IgD-negative memory B cell (primary cell): ENCODE data around the gene HHAT. TPM values are rescaled to one million over a fixed set of nuclear protein-coding genes. Genes with fewer than 3 reads are reported as not detected.

ENCODE experiments used
- H3K27ac Mint-ChIP-seq, 3 donors: one replicate each; pipeline ENCODE4 v1.8.0; 2020 to 2022; ENCODE audit warnings: mild to moderate bottlenecking in 3 of 3, mixed read lengths in 3 of 3, moderate library complexity in 1 of 3
- H3K27me3 Mint-ChIP-seq: one replicate; pipeline ENCODE4 v1.8.0; 2021; ENCODE audit warnings: mixed read lengths
- H3K36me3 Mint-ChIP-seq: one replicate; pipeline ENCODE4 v1.8.0; 2020; ENCODE audit warnings: mild to moderate bottlenecking, mixed read lengths
- H3K4me1 Mint-ChIP-seq, 3 donors: one replicate each; pipeline ENCODE4 v1.8.0; 2020 to 2022; ENCODE audit warnings: mixed read lengths in 3 of 3, mild to moderate bottlenecking in 1 of 3
- H3K4me3 Mint-ChIP-seq, 4 donors: one replicate each; pipeline ENCODE4 v1.8.0; 2020 to 2022; ENCODE audit warnings: mild to moderate bottlenecking in 4 of 4, mixed read lengths in 4 of 4, moderate library complexity in 3 of 4
- H3K9me3 Mint-ChIP-seq, 3 donors: one replicate each; pipeline ENCODE4 v1.8.0; 2020 to 2021; ENCODE audit warnings: mixed read lengths in 3 of 3, mild to moderate bottlenecking in 1 of 3
- polyA plus RNA-seq: library from polyadenylated mRNA; unstranded; fragments of 300-500 nt; fragmentation: Illumina TruSeq; gene quantifications from one replicate; pipeline ENCODE4 v1.2.3, GENCODE V29; 2021

The HHAT gene
- polyA plus RNA-seq, 1 donor from 2014 or later = 6.3 TPM

DNA sequence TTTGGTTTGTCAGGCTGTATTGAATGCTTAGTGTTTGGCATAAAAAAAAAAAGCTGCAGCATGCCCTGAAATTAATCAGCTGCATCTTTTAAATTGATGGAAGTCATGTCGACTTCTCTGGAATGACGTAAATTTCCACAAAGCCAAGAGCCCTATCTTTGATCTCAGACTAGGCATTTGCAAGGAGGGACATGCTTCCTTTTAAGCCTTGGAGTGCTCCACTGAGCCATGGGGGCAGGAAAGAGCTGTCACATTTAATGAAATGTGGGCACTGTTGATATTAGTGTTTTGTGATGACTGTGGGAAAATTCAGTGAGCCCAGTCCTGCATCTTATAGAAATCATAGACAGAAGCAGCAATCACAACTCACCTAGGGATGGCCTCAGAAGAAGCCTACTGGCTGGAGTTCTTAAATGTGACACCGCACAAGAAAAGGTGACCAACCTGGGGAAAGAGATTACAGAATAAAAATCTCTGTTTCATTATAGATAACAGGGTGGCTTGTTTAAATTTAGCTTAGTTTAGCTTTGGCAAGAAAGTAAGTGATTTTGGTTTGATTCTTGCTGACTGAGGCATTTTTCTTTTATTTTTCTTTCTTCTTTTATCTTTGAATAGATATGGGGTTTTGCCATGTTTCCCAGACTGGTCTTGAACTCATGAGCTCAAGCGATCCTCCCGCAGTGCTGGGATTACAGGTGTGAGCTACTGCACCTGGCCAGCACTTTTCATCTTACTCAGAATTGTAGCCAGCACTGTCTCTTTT, 188.2 kb downstream of the HHAT start:
- peaks cover 0 to 2% (median 2%) of the 10 kb centered on the region in 3 donors for H3K9me3 Mint-ChIP-seq
- no peak overlapping the region for H3K27ac Mint-ChIP-seq
- peaks cover 10% of the 10 kb centered on the region for H3K36me3 Mint-ChIP-seq
- H3K4me3 Mint-ChIP-seq = no peak overlapping the region
- peaks cover 0 to 1% (median 1%) of the 10 kb centered on the region in 3 donors for H3K4me1 Mint-ChIP-seq
- no peaks in the 10 kb centered on the region for H3K27me3 Mint-ChIP-seq

DNA sequence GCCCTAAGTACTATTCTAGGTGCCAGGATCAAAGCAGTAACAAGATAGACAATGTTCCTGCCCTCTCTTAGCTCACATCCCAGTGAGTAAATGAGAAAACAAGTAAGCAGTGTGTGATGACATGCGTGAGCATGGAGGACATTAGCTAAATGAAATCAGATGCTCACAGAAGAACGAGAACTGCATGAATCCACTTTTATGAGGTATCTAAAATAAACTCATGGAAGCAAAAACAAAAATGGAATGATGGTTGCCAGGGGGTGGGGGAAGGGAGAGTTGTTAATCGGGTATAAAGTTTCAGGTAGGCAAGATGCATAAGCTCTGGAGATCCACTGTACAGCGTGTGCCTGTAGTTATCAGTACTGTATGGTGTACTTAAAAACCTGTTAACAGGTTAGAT, 195.1 kb downstream of the HHAT start:
- no peaks in the 10 kb centered on the region for H3K27me3 Mint-ChIP-seq
- H3K9me3 Mint-ChIP-seq = no peaks in the 10 kb centered on the region

GRCh38 chr1:210525716-210526454, 197.2 kb downstream of the HHAT start:
- H3K36me3 Mint-ChIP-seq = peaks cover 13% of the 10 kb centered on the region
- H3K9me3 Mint-ChIP-seq = no peaks in the 10 kb centered on the region
- H3K4me1 Mint-ChIP-seq = no peaks in the 10 kb centered on the region
- H3K27me3 Mint-ChIP-seq = no peaks in the 10 kb centered on the region
- peak overlapping the region in 1 of 4 donors; percentile 3 for H3K4me3 Mint-ChIP-seq
- no peak overlapping the region for H3K27ac Mint-ChIP-seq

More for the DNA sequence above, 195.1 kb downstream of the HHAT start:
- Mint-ChIP-seq H3K36me3 (peaks cover 13% of the 10 kb centered on the region), H3K4me3 (no peak overlapping the region), H3K4me1 (peaks cover 0 to 1% (median 1%) of the 10 kb centered on the region in 3 donors), H3K27ac (no peak overlapping the region)

DNA sequence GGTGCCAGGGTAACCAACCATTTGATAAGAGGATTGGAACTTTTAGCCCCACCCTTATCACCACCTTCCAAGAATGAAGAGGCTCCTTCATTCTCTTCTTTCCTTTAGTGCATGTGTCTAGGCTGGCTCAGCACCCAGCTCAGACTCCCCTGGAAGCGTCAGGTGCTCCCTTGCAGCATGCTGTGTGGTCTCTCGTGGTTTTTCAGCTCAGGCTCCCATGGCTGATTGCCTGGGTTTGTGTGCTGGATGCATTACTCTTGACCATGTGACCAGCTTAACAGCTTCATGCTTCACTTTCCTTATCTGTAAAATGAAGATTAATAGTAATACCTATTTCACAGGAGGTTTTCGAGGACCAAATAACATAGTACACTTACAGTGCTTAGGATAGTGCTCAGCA, 198.4 kb downstream of the HHAT start:
- Mint-ChIP-seq H3K4me1 (no peaks in the 10 kb centered on the region), H3K27me3 (no peaks in the 10 kb centered on the region), H3K36me3 (peaks cover 12% of the 10 kb centered on the region), H3K27ac (no peak overlapping the region), H3K4me3 (no peak overlapping the region), H3K9me3 (no peaks in the 10 kb centered on the region)

GRCh38 chr1:210531475-210532222, 202.9 kb downstream of the HHAT start:
- H3K4me3 Mint-ChIP-seq = no peak overlapping the region
- peaks cover 6% of the 10 kb centered on the region for H3K36me3 Mint-ChIP-seq
- no peak overlapping the region for H3K27ac Mint-ChIP-seq
- no peaks in the 10 kb centered on the region for H3K9me3 Mint-ChIP-seq
- H3K4me1 Mint-ChIP-seq = no peaks in the 10 kb centered on the region
- no peaks in the 10 kb centered on the region for H3K27me3 Mint-ChIP-seq

DNA sequence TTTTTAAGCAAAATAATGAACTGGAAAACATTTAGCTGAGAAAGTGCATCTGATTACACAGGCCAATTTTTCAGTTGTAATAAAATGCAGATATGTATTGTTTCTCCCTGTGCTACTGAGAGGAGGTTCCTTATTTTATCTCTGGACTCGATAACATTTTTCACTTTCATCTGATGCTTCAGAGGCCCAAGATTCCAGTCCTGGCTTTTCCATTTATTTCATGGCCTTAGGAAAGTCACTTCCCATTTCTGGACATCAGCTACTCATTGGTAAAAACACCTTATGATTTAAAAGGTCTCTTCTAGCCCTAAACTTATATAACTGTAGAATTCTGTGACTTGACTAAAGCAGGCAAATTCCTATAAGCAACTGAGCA, 203.5 kb downstream of the HHAT start:
- Mint-ChIP-seq H3K4me3 (no peak overlapping the region), H3K27ac (no peak overlapping the region), H3K4me1 (no peaks in the 10 kb centered on the region), H3K9me3 (no peaks in the 10 kb centered on the region), H3K27me3 (no peaks in the 10 kb centered on the region), H3K36me3 (peaks cover 7% of the 10 kb centered on the region)

- Mint-ChIP-seq H3K4me3 (no peak overlapping the region), H3K36me3 (peaks cover 7% of the 10 kb centered on the region), H3K4me1 (peaks cover 0 to 2% (median 0%) of the 10 kb centered on the region in 3 donors), H3K27ac (no peak overlapping the region), H3K9me3 (no peaks in the 10 kb centered on the region), H3K27me3 (no peaks in the 10 kb centered on the region)
Observed at GRCh38 chr1:210535761-210536160, 207.1 kb downstream of the HHAT start.

GRCh38 chr1:210536254-210536961, 207.7 kb downstream of the HHAT start:
- H3K27me3 Mint-ChIP-seq = no peaks in the 10 kb centered on the region
- H3K27ac Mint-ChIP-seq = no peak overlapping the region
- H3K36me3 Mint-ChIP-seq = peaks cover 4% of the 10 kb centered on the region
- H3K9me3 Mint-ChIP-seq = no peaks in the 10 kb centered on the region
- peak overlapping the region in 1 of 4 donors; percentile 17 for H3K4me3 Mint-ChIP-seq
- peaks cover 0 to 2% (median 0%) of the 10 kb centered on the region in 3 donors for H3K4me1 Mint-ChIP-seq

- no peak overlapping the region for H3K27ac Mint-ChIP-seq
- no peak overlapping the region for H3K4me3 Mint-ChIP-seq
- H3K9me3 Mint-ChIP-seq = peaks cover 0 to 2% (median 0%) of the 10 kb centered on the region in 3 donors
- H3K27me3 Mint-ChIP-seq = no peaks in the 10 kb centered on the region
- peaks cover 0 to 5% (median 1%) of the 10 kb centered on the region in 3 donors for H3K4me1 Mint-ChIP-seq
- H3K36me3 Mint-ChIP-seq = peaks cover 8% of the 10 kb centered on the region
Observed at GRCh38 chr1:210540288-210540687, 211.6 kb downstream of the HHAT start.

GRCh38 chr1:210541680-210542358, 213.1 kb downstream of the HHAT start:
- peaks cover 0 to 2% (median 0%) of the 10 kb centered on the region in 3 donors for H3K9me3 Mint-ChIP-seq
- no peak overlapping the region for H3K27ac Mint-ChIP-seq
- peaks cover 0 to 6% (median 1%) of the 10 kb centered on the region in 3 donors for H3K4me1 Mint-ChIP-seq
- H3K27me3 Mint-ChIP-seq = no peaks in the 10 kb centered on the region
- peak overlapping the region in 1 of 4 donors; percentile 47 for H3K4me3 Mint-ChIP-seq
- peaks cover 11% of the 10 kb centered on the region for H3K36me3 Mint-ChIP-seq

GRCh38 chr1:210551899-210552298, 223.2 kb downstream of the HHAT start:
- Mint-ChIP-seq H3K36me3 (peaks cover 4% of the 10 kb centered on the region), H3K9me3 (no peaks in the 10 kb centered on the region), H3K4me1 (peaks cover 0 to 3% (median 0%) of the 10 kb centered on the region in 3 donors), H3K27ac (no peak overlapping the region), H3K4me3 (no peak overlapping the region), H3K27me3 (no peaks in the 10 kb centered on the region)

- H3K9me3 Mint-ChIP-seq = no peaks in the 10 kb centered on the region
- no peaks in the 10 kb centered on the region for H3K27me3 Mint-ChIP-seq
- no peak overlapping the region for H3K4me3 Mint-ChIP-seq
- H3K27ac Mint-ChIP-seq = peak overlapping the region in 1 of 3 donors; percentile 57
- H3K36me3 Mint-ChIP-seq = peaks cover 4% of the 10 kb centered on the region
- H3K4me1 Mint-ChIP-seq = peaks cover 0 to 3% (median 0%) of the 10 kb centered on the region in 3 donors
Observed at GRCh38 chr1:210553711-210554110, 225.0 kb downstream of the HHAT start.

DNA sequence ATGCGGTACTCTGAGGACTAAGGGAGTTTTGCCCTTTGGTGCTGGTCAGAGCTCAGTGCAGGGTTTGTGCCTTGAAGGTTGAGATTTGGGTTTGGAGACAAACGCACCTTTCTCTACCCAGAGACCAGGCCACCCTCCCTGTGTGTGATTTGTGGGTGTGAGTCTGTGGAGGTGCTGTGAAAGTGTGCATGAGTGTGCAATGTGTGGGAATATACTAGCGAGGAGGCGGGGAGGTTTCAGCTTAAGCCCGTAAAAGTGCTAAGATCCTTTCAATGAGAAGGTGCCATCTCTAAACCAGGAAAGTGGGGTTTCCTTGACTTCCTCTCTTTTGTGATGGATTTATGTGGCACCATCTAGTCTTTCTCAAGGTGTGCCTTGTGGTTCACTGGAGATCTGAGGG, 225.7 kb downstream of the HHAT start:
- H3K27me3 Mint-ChIP-seq = no peaks in the 10 kb centered on the region
- no peaks in the 10 kb centered on the region for H3K9me3 Mint-ChIP-seq
- peaks cover 0 to 3% (median 0%) of the 10 kb centered on the region in 3 donors for H3K4me1 Mint-ChIP-seq
- H3K36me3 Mint-ChIP-seq = peaks cover 4% of the 10 kb centered on the region
- H3K27ac Mint-ChIP-seq = no peak overlapping the region
- no peak overlapping the region for H3K4me3 Mint-ChIP-seq

DNA sequence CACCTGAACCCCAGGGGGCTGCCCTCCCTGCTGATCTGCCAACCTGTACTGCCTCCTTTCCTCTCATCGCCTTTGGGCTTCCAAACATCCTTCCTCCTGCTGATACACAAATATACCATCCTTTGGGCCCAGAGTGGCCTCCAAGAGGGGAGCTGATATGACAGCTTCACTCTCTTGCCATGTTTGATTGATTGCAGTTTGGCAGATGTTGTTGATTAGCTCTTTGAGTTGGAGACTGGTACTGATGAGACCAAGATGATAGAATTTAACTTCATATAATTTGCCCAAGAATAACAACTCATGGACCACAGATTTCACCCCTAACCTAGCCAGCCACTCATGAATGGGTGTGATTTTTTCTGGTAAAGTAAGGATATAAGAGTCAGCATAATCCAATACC, 227.8 kb downstream of the HHAT start:
- H3K4me3 Mint-ChIP-seq = peak overlapping the region in 1 of 4 donors; percentile 29
- peaks cover 0 to 3% (median 0%) of the 10 kb centered on the region in 3 donors for H3K4me1 Mint-ChIP-seq
- no peaks in the 10 kb centered on the region for H3K27me3 Mint-ChIP-seq
- H3K9me3 Mint-ChIP-seq = no peaks in the 10 kb centered on the region
- no peak overlapping the region for H3K27ac Mint-ChIP-seq
- peaks cover 4% of the 10 kb centered on the region for H3K36me3 Mint-ChIP-seq
